ACC112 (cell line): Measurements from ENCODE around the gene SPECC1L.
"Not testable (repeated sequence)": the region's sequence is repeated elsewhere in the genome, so short reads cannot be mapped to it uniquely, and the experiment has no call there.

ENCODE experiments used
- H2AFZ ChIP-seq: fragments of 200-600 bp; sonication (generic); one replicate; pipeline ENCODE4 v1.6.0; 2017; ENCODE audit warnings: antibody characterized with exemption, low read length; ENCODE audit not compliant: unreplicated experiment
- H3K27ac ChIP-seq: fragments of 200-600 bp; sonication (generic); 2 replicates; pipeline ENCODE4 v1.5.1; 2014; ENCODE audit warnings: low read depth, mild to moderate bottlenecking, antibody characterized with exemption, low read length, moderate library complexity
- H3K27me3 ChIP-seq: fragments of 200-600 bp; sonication (generic); 2 replicates; pipeline ENCODE4 v1.6.1; 2014; ENCODE audit warnings: mild to moderate bottlenecking, antibody characterized with exemption, low read length, moderate library complexity, mixed read lengths; ENCODE audit not compliant: insufficient read depth
- H3K36me3 ChIP-seq: fragments of 200-600 bp; sonication (generic); 2 replicates; pipeline ENCODE4 v1.6.1; 2016; ENCODE audit warnings: mild to moderate bottlenecking, antibody characterized with exemption, low read length, moderate library complexity, mixed read lengths; ENCODE audit not compliant: insufficient read depth
- H3K4me1 ChIP-seq: fragments of 200-600 bp; sonication (generic); one replicate; pipeline ENCODE4 v1.6.1; 2016; ENCODE audit warnings: low read length, mixed read lengths; ENCODE audit not compliant: insufficient read depth, unreplicated experiment, control insufficient read depth
- H3K4me3 ChIP-seq: fragments of 200-600 bp; sonication (generic); 2 replicates; pipeline ENCODE4 v1.5.1; 2014; ENCODE audit warnings: mild to moderate bottlenecking, low read depth, low read length
- H3K79me2 ChIP-seq: fragments of 200-600 bp; sonication (generic); one replicate; pipeline ENCODE4 v1.6.0; 2016; ENCODE audit warnings: low read length; ENCODE audit not compliant: control insufficient read depth, unreplicated experiment, insufficient read depth

The SPECC1L gene

GRCh38 chr22:24287212-24287611, 16.6 kb downstream of the SPECC1L start:
- H3K79me2 ChIP-seq = peaks cover 73% of the 10 kb centered on the region
- not testable (repeated sequence) for H3K27ac ChIP-seq, H2AFZ ChIP-seq, H3K4me3 ChIP-seq, H3K27me3 ChIP-seq, H3K36me3 ChIP-seq
- H3K4me1 ChIP-seq = peaks cover 48% of the 10 kb centered on the region

DNA sequence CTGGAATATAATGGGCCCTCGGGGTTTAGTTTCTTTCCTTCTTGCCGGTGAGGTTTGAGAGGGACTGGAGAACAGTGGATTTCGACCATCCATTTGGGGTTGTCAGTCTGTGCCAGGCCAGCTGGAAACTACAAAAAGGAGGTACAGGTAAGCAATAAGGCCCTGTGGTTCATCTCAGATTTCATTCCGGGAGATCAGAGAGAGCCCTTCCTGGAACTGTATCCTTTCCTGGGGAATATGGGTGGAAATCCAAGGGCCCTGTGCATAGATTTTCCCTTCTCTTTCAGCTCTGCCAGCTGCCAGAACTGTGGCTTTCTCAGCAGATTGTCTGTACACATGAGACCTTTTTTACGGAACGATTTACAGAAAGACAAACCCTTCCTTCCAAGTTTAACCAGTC, 17.2 kb downstream of the SPECC1L start:
- H3K79me2 ChIP-seq = peaks cover 68% of the 10 kb centered on the region
- H3K4me1 ChIP-seq = peaks cover 48% of the 10 kb centered on the region
- not testable (repeated sequence) for H3K27me3 ChIP-seq

DNA sequence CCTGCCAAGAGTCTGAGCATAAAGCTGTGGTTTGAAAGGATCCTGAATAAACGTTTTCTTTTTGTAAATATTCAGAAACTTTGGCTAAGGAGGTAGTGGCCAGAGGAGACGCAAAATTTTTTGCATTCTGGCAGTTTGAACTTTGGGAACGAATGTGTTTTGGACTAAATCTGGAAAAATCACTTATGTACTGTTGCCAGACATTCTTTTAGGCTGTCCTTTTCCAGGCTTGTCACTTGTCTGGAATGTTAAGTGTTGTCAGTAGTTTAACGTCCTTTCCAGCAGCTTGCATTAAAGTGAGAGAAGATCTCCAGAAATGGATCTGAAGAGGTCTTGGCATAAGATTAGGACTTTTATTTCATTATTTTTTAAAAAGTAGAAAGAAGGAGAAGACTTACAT, 18.5 kb downstream of the SPECC1L start:
- Histone ChIP-seq H3K27me3 (no peaks in the 10 kb centered on the region), H3K4me1 (peaks cover 41% of the 10 kb centered on the region), H3K27ac (peak overlapping the region; percentile 76), H3K36me3 (no peaks in the 10 kb centered on the region), H3K79me2 (peaks cover 55% of the 10 kb centered on the region), H2AFZ (no peak overlapping the region), H3K4me3 (peak overlapping the region; percentile 61)

More for the DNA sequence above, 17.2 kb downstream of the SPECC1L start:
- H2AFZ ChIP-seq, H3K36me3 ChIP-seq, H3K4me3 ChIP-seq: not testable (repeated sequence)
- peak overlapping the region; percentile 55; the same call in 1 of the 2 replicates for H3K27ac ChIP-seq

DNA sequence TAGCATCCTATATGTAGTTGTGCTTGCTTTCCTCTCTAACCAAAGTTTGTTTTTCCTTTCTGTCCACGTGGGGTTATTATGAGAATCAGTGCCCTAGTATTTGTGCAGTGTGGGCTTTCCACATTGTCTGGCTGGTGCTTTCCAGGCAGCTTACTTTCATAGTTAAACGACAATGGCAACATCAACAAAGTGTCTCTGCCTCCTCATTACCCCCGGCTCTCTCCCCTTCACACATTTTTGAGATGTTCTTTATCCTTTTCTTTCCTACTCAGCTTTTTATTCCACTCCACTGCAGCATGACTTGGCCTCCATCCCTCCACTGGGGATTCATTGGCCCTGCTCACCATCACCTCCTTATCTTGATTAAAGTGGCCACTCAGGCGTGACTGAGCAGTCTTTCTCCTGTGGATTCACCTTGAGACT, 19.1 kb downstream of the SPECC1L start:
- Histone ChIP-seq H3K4me3 (peak overlapping the region; percentile 61), H3K27ac (peak overlapping the region; percentile 76), H3K4me1 (peaks cover 38% of the 10 kb centered on the region), H3K27me3 (no peaks in the 10 kb centered on the region), H2AFZ (no peak overlapping the region), H3K36me3 (no peaks in the 10 kb centered on the region), H3K79me2 (peaks cover 54% of the 10 kb centered on the region)

DNA sequence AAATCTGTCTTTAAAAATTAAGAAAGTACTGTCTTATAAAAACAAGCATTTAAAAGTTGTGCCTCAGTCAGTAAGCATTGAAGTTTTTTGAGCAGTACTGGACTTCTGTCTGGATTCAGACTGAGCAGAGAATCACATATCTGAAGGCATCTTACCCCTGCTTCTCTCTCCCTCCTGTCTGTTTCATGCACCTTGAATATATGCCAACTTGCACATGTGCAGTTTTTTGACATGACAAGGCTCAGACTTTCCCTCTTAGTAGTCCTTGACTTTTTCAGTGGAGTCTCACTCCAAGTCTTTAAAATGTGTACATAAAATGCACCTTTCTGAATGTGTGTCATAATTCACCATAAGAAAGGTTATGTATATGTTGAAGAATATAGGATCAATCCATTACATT, 19.8 kb downstream of the SPECC1L start:
- H3K27ac ChIP-seq = peak overlapping the region; percentile 76; the same call in 1 of the 2 replicates
- peaks cover 47% of the 10 kb centered on the region for H3K79me2 ChIP-seq
- H3K27me3 ChIP-seq = no peaks in the 10 kb centered on the region
- no peaks in the 10 kb centered on the region for H3K36me3 ChIP-seq
- no peak overlapping the region for H2AFZ ChIP-seq
- H3K4me3 ChIP-seq = no peak overlapping the region
- peaks cover 31% of the 10 kb centered on the region for H3K4me1 ChIP-seq

- Histone ChIP-seq H3K4me3 (no peak overlapping the region), H2AFZ (no peak overlapping the region), H3K27ac (no peak overlapping the region), H3K4me1 (peaks cover 31% of the 10 kb centered on the region), H3K79me2 (peaks cover 42% of the 10 kb centered on the region), H3K27me3 (no peaks in the 10 kb centered on the region), H3K36me3 (no peaks in the 10 kb centered on the region)
Measured at GRCh38 chr22:24291515-24292201, 21.0 kb downstream of the SPECC1L start.

GRCh38 chr22:24292202-24292830, 21.7 kb downstream of the SPECC1L start:
- H3K4me3 ChIP-seq, H2AFZ ChIP-seq, H3K27me3 ChIP-seq, H3K36me3 ChIP-seq, H3K27ac ChIP-seq: not testable (repeated sequence)
- Histone ChIP-seq H3K79me2 (peaks cover 39% of the 10 kb centered on the region), H3K4me1 (peaks cover 31% of the 10 kb centered on the region)

DNA sequence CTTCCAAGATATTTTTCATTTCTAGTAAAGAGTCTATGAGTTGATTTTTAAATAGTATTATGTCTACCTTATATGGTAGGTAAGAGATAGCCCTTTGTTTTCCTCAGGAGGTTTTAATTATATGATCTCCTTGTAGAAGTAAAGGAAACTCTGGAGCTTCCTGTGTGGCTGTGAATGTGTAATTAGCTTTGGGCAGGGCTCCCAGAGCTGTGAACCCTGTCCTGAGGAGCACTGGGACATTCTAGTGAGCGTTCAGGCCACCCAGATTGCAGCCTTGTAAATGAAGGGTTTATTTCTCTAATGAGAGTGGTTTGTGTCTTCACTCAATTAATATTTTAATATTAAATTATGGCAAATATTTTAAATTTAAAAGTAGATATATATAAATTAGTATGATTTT, 24.3 kb downstream of the SPECC1L start:
- not testable (repeated sequence) for H3K27me3 ChIP-seq, H3K27ac ChIP-seq, H3K4me3 ChIP-seq, H2AFZ ChIP-seq, H3K36me3 ChIP-seq
- Histone ChIP-seq H3K79me2 (peaks cover 38% of the 10 kb centered on the region), H3K4me1 (peaks cover 19% of the 10 kb centered on the region)

DNA sequence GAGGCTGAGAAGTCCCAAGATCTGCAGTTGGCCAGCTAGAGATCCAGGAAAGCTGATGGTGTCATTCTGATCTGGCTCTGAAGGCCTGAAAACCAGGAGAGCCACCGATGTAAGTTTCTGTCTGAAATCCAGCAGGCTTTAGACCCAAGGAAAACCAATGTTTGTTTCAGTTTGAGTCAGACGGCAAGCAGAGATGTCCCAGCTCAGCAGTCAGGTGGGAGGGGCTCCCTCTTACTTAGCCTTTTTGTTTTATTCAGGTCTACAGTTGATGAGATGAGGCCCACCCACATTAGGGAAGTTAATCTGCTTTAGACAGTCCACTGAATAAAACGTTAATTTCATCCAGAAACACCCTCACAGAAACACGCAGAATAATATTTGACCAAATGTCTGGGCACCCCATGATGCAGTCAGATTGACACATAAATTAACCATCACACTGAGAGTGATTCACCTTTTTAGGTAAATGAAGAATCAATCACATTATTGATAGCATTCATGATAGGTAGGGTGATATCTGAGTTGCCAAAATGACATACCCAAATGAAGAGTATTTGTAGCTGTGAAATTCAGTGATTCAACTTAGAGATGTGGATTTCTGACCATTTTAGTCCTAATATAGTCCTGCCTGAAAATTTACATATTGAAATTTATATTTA, 28.0 kb downstream of the SPECC1L start:
- not testable (repeated sequence) for H3K4me3 ChIP-seq, H2AFZ ChIP-seq, H3K27ac ChIP-seq, H3K36me3 ChIP-seq, H3K27me3 ChIP-seq, H3K4me1 ChIP-seq
- H3K79me2 ChIP-seq = peaks cover 25% of the 10 kb centered on the region

DNA sequence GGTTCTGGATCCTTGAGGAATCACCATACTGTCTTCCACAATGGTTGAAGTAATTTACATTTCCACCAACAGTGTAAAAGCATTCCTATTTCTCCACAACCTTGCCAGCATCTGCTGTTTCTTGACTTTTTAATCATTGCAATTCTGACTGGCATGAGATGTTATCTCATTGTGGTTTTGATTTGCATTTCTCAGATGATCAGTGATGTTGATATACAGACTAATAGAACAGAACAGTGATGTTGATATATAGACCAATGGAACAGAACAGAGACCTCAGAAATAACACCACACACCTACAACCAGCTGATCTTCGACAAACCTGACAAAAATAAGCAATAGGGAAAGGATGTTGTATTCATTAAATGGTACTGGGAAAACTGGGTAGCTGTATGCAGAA, 29.9 kb downstream of the SPECC1L start:
- Histone ChIP-seq H3K36me3 (peaks cover 15% of the 10 kb centered on the region), H3K79me2 (peaks cover 24% of the 10 kb centered on the region)
- H3K27me3 ChIP-seq, H3K4me1 ChIP-seq, H2AFZ ChIP-seq, H3K27ac ChIP-seq, H3K4me3 ChIP-seq: not testable (repeated sequence)

DNA sequence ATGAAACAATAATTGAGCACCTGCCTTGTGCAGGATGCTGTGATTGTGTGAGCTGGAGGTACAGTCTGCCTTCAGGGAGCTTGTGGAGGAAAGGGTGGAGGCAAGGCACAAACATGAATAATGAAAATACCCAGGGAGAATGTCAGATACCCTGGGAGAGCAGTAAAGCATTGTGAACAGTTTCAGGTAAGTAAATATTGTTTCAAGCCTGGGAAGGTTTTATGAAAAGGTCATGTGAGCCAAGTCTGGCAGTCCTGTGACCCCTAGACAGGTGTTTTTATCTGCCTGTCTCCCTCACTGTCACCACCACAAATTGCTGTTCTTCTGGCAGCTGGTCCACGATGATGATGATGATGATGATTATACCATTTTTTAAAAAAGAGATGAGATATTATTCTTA, 32.0 kb downstream of the SPECC1L start:
- Histone ChIP-seq H3K4me3 (no peak overlapping the region), H3K4me1 (no peaks in the 10 kb centered on the region), H2AFZ (no peak overlapping the region), H3K36me3 (peaks cover 24% of the 10 kb centered on the region), H3K79me2 (peaks cover 28% of the 10 kb centered on the region), H3K27me3 (no peaks in the 10 kb centered on the region), H3K27ac (no peak overlapping the region)
